HG03354 (cell line): ENCODE data around the gene DISP3.

ENCODE experiments used
- ATAC-seq: cut with Tn5 transposase; IDR thresholded peaks from one replicate; pipeline ENCODE4 v1.9.1; 2021; ENCODE audit warnings: mild to moderate bottlenecking; ENCODE audit not compliant: unreplicated experiment, poor library complexity, severe bottlenecking

DISP3 gene

GRCh38 chr1:11455967-11456570 is 22.9 kb upstream of the DISP3 start:
- ATAC-seq = no peak

GRCh38 chr1:11456965-11457364 is 22.0 kb upstream of the DISP3 start:
- ATAC-seq = no peak

GRCh38 chr1:11458811-11459275 is 20.1 kb upstream of the DISP3 start:
- no peak for ATAC-seq

GRCh38 chr1:11461531-11462137 is 17.3 kb upstream of the DISP3 start:
- ATAC-seq = no peak

GRCh38 chr1:11462224-11462923 is 16.6 kb upstream of the DISP3 start:
- ATAC-seq = no peak

GRCh38 chr1:11463177-11463576 is 15.8 kb upstream of the DISP3 start:
- ATAC-seq = no peak

- no peak for ATAC-seq
Measured at GRCh38 chr1:11465307-11465706, 13.6 kb upstream of the DISP3 start.

GRCh38 chr1:11466416-11466815 is 12.5 kb upstream of the DISP3 start:
- no peak for ATAC-seq

- no peak for ATAC-seq
Measured at GRCh38 chr1:11468878-11469277, 10.1 kb upstream of the DISP3 start.

- ATAC-seq = no peak
Measured at GRCh38 chr1:11470912-11471311, 8.0 kb upstream of the DISP3 start.

- ATAC-seq = no peak
Measured at GRCh38 chr1:11471473-11471872, 7.5 kb upstream of the DISP3 start.

GRCh38 chr1:11472284-11472683 is 6.7 kb upstream of the DISP3 start:
- no peak for ATAC-seq

GRCh38 chr1:11472741-11473140 is 6.2 kb upstream of the DISP3 start:
- no peak for ATAC-seq

- ATAC-seq = no peak
Measured at GRCh38 chr1:11473491-11474034, 5.4 kb upstream of the DISP3 start.

- ATAC-seq = no peak
Measured at GRCh38 chr1:11474826-11475225, 4.1 kb upstream of the DISP3 start.

- no peak for ATAC-seq
Measured at GRCh38 chr1:11475748-11476147, 3.2 kb upstream of the DISP3 start.

GRCh38 chr1:11479375-11479979 is 522 bp downstream of the DISP3 start:
- ATAC-seq = no peak

GRCh38 chr1:11481019-11481418 is 2.1 kb downstream of the DISP3 start:
- no peak for ATAC-seq

- ATAC-seq = no peak
Measured at GRCh38 chr1:11482198-11482597, 3.2 kb downstream of the DISP3 start.

GRCh38 chr1:11482701-11483479 is 3.9 kb downstream of the DISP3 start:
- no peak for ATAC-seq
